IMR-90 (cell line): ENCODE results near the gene ADAMTS18.

Experiments used
- BHLHE40 ChIP-seq: fragments of 150-350 bp; IDR thresholded peaks from 2 replicates; pipeline ENCODE4 v1.6.1; 2016; ENCODE audit warnings: mild to moderate bottlenecking, low read depth, low read length
- CEBPB ChIP-seq: IDR thresholded peaks from 2 replicates; pipeline ENCODE4 v1.6.1; 2012; ENCODE audit warnings: low read depth, low read length, improper control_type of control experiment
- CHD1 ChIP-seq: IDR thresholded peaks from 2 replicates; pipeline ENCODE4 v1.6.1; 2012; ENCODE audit warnings: low read depth, low read length, improper control_type of control experiment
- CTCF ChIP-seq: conservative IDR thresholded peaks from 2 replicates; pipeline ENCODE4 v1.5.1; 2012; ENCODE audit warnings: mild to moderate bottlenecking, low read depth, low read length, improper control_type of control experiment
- FOS ChIP-seq: fragments of 150-350 bp; IDR thresholded peaks from 2 replicates; pipeline ENCODE4 v1.6.1; 2016; ENCODE audit warnings: low read depth, low read length
- MAFK ChIP-seq: IDR thresholded peaks from 2 replicates; pipeline ENCODE4 v1.6.1; 2012; ENCODE audit warnings: low read depth, low read length, improper control_type of control experiment
- POLR2A ChIP-seq: IDR thresholded peaks from 2 replicates; pipeline ENCODE4 v1.6.1; 2012; ENCODE audit warnings: mild to moderate bottlenecking, low read depth, low read length
- RAD21 ChIP-seq: IDR thresholded peaks from 2 replicates; pipeline ENCODE4 v1.6.1; 2012; ENCODE audit warnings: low read length, improper control_type of control experiment
- RCOR1 ChIP-seq: IDR thresholded peaks from 2 replicates; pipeline ENCODE4 v1.6.1; 2012; ENCODE audit warnings: mild to moderate bottlenecking, low read length, improper control_type of control experiment; ENCODE audit not compliant: insufficient replicate concordance
- SMC3 ChIP-seq: fragments of 150-350 bp; IDR thresholded peaks from 2 replicates; pipeline ENCODE4 v1.6.1; 2016; ENCODE audit warnings: low read depth, mild to moderate bottlenecking, antibody characterized with exemption, low read length, moderate library complexity
- TF ChIP-seq, protein P1 (sequence below): fragments of 150-350 bp; IDR thresholded peaks from 2 replicates; pipeline ENCODE4 v1.6.1; 2017; ENCODE audit warnings: mild to moderate bottlenecking, antibody characterized with exemption, low read length, low read depth
- TF ChIP-seq, protein P2 (sequence below): fragments of 150-350 bp; IDR thresholded peaks from 2 replicates; pipeline ENCODE4 v1.6.1; 2016; ENCODE audit warnings: low read depth, mild to moderate bottlenecking, low read length, moderate library complexity, borderline replicate concordance

GRCh38 chr16:77398495-77398894, 36.3 kb downstream of the ADAMTS18 start:
- TF ChIP-seq CTCF (no peak), BHLHE40 (no peak), CEBPB (no peak), FOS (no peak), POLR2A (no peak), CHD1 (no peak), RAD21 (no peak), RCOR1 (no peak), MAFK (no peak), SMC3 (no peak)
- TF ChIP-seq, protein P1, sequence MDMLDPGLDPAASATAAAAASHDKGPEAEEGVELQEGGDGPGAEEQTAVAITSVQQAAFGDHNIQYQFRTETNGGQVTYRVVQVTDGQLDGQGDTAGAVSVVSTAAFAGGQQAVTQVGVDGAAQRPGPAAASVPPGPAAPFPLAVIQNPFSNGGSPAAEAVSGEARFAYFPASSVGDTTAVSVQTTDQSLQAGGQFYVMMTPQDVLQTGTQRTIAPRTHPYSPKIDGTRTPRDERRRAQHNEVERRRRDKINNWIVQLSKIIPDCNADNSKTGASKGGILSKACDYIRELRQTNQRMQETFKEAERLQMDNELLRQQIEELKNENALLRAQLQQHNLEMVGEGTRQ: no peak
- TF ChIP-seq, protein P2, sequence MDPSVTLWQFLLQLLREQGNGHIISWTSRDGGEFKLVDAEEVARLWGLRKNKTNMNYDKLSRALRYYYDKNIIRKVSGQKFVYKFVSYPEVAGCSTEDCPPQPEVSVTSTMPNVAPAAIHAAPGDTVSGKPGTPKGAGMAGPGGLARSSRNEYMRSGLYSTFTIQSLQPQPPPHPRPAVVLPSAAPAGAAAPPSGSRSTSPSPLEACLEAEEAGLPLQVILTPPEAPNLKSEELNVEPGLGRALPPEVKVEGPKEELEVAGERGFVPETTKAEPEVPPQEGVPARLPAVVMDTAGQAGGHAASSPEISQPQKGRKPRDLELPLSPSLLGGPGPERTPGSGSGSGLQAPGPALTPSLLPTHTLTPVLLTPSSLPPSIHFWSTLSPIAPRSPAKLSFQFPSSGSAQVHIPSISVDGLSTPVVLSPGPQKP: no peak
